Measurements from ENCODE around the gene ATP5PD. TPM values are rescaled to one million over a fixed set of nuclear protein-coding genes. Genes with fewer than 3 reads are reported as not detected.

Gene ATP5PD
- total and polyA plus RNA-seq, 2 of the 8 experiments (the other 6 are each of a cell fraction or from before 2014, with no cell fraction given) = 335 to 407 TPM

DNA sequence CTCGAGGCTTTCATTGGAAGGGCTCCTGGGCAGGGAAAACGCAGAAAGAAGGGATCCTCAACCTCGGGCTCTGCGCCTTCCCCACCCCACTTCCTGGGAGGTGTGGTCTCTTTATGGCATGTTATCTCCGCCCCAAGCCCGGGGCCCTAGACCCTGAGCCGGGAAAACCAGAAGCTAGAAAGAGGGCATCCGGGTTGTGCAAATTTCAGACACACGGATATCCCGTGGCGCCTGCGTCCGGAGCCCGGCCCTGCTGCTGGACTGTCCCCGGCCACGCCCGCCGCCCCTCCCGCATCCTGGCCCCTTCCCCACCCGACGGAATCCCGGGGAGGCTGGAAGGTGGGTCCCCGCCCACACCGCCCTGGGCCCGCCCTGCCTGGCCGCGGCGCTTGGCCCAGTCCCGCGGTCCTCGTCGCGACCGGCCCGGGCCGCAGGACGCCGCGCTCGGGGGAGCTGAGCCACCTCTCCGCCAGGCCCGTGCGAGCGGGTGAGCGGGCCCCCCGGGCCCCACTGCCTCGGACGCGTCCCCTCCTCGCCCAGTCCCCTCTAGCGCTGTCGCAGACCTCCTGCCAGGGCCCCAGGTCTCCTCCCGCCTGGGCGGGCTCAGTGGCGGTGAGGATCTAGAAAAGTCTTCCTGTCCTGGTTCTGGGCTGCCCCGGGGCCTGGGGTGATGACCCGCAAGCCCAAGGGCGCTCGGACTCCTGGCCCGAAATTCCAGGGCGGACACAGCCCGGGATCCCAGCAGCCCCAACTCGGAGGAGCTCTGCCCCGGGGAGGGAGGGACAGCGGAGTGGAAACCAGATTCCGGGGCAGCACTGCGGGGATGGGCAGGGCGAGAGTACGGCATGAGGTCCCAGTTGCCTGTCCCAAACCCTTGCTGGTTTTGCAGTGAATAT is 41.0 kb upstream of the ATP5PD start, which contains the start of gene SLC16A5 (continued):
- peak; percentile 39; the same call in 1 of the 2 replicates for TF ChIP-seq RBBP5 (IDR thresholded peaks at IDR 0.05; ENCODE audit: borderline replicate concordance, low read depth, low read length)
- peak; percentile 25; the same call in 1 of the 2 replicates for TF ChIP-seq EGR1 (IDR thresholded peaks at IDR 0.05; ENCODE audit: borderline replicate concordance, low read depth, low read length)
- TF ChIP-seq, protein P1, sequence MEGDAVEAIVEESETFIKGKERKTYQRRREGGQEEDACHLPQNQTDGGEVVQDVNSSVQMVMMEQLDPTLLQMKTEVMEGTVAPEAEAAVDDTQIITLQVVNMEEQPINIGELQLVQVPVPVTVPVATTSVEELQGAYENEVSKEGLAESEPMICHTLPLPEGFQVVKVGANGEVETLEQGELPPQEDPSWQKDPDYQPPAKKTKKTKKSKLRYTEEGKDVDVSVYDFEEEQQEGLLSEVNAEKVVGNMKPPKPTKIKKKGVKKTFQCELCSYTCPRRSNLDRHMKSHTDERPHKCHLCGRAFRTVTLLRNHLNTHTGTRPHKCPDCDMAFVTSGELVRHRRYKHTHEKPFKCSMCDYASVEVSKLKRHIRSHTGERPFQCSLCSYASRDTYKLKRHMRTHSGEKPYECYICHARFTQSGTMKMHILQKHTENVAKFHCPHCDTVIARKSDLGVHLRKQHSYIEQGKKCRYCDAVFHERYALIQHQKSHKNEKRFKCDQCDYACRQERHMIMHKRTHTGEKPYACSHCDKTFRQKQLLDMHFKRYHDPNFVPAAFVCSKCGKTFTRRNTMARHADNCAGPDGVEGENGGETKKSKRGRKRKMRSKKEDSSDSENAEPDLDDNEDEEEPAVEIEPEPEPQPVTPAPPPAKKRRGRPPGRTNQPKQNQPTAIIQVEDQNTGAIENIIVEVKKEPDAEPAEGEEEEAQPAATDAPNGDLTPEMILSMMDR (IDR thresholded peaks at IDR 0.05; ENCODE audit: control extremely low read depth in 1 of 3, insufficient read depth in 1 of 3, low read depth in 1 of 3, low read length in 3 of 3) = no peak
- TF ChIP-seq, protein P2, sequence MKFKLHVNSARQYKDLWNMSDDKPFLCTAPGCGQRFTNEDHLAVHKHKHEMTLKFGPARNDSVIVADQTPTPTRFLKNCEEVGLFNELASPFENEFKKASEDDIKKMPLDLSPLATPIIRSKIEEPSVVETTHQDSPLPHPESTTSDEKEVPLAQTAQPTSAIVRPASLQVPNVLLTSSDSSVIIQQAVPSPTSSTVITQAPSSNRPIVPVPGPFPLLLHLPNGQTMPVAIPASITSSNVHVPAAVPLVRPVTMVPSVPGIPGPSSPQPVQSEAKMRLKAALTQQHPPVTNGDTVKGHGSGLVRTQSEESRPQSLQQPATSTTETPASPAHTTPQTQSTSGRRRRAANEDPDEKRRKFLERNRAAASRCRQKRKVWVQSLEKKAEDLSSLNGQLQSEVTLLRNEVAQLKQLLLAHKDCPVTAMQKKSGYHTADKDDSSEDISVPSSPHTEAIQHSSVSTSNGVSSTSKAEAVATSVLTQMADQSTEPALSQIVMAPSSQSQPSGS (IDR thresholded peaks at IDR 0.05; ENCODE audit: low read length) = no peak
- TF ChIP-seq, protein P3, sequence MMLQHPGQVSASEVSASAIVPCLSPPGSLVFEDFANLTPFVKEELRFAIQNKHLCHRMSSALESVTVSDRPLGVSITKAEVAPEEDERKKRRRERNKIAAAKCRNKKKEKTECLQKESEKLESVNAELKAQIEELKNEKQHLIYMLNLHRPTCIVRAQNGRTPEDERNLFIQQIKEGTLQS (IDR thresholded peaks at IDR 0.05; ENCODE audit: insufficient read depth, low read depth, low read length) = no peak
- TF ChIP-seq POLR2A (IDR thresholded peaks at IDR 0.05; ENCODE audit: control extremely low read depth in 1 of 2, low read depth in 2 of 2, low read length in 2 of 2) = peak in 1 of 2 experiments; percentile 75; a peak in 2 of 3 replicates
- TF ChIP-seq CEBPB (IDR thresholded peaks at IDR 0.05; ENCODE audit: low read depth, low read length) = 0 out of 2 replicates have a peak, but pooled peaks have one; percentile 26
- 0 out of 2 replicates have a peak, but pooled peaks have one; percentile 23 for TF ChIP-seq TAF1 (IDR thresholded peaks at IDR 0.05; ENCODE audit: low read depth, low read length)
- peak; percentile 19 for TF ChIP-seq ASH2L (IDR thresholded peaks at IDR 0.05; ENCODE audit: low read length)
- peak; percentile 48; the same call in 1 of the 2 replicates for TF ChIP-seq TBP (IDR thresholded peaks at IDR 0.05; ENCODE audit: low read depth, low read length)
- TF ChIP-seq YY1 (IDR thresholded peaks at IDR 0.05; ENCODE audit: low read depth, low read length) = peak; percentile 13; the same call in 1 of the 2 replicates
- TF ChIP-seq PHF8 (conservative IDR thresholded peaks at IDR 0.05; ENCODE audit: low read depth, low read length) = peak; percentile 74
- TF ChIP-seq KDM4A (IDR thresholded peaks at IDR 0.05; ENCODE audit: low read depth, low read length, severe bottlenecking) = peak; percentile 71
- no peak for TF ChIP-seq SP2 (IDR thresholded peaks at IDR 0.05; ENCODE audit: low read length)
